NT2/D1 (cell line): Measurements from ENCODE around the gene EXOC5.

ENCODE experiments used
- SUZ12 ChIP-seq: IDR thresholded peaks from 2 replicates; pipeline ENCODE4 v1.6.1; 2011; ENCODE audit not compliant: insufficient read length, insufficient read depth; ENCODE audit errors: extremely low read depth
- YY1 ChIP-seq: IDR thresholded peaks from 2 replicates; pipeline ENCODE4 v1.6.1; 2011; ENCODE audit not compliant: insufficient read length, insufficient read depth
- ZNF274 ChIP-seq: IDR thresholded peaks from 2 replicates; pipeline ENCODE4 v1.6.1; 2011; ENCODE audit warnings: mild to moderate bottlenecking, low read depth, low read length

GRCh38 chr14:57273236-57273635, 4.5 kb upstream of the EXOC5 start:
- TF ChIP-seq YY1: no peak
- TF ChIP-seq ZNF274: no peak
- no peak for TF ChIP-seq SUZ12
